H1 (cell line): ENCODE results near the gene CDC42EP3. TPM values are rescaled to one million over a fixed set of nuclear protein-coding genes. Genes with fewer than 3 reads are reported as not detected.

Source experiments
- SP2 ChIP-seq: IDR thresholded peaks from 2 replicates; pipeline ENCODE4 v1.6.1; 2012; ENCODE audit warnings: mild to moderate bottlenecking, low read length, inconsistent platforms
- polyA plus RNA-seq, 7 experiments: library from polyadenylated mRNA; depleted of rRNA in 3 of 7; stranded (reverse) in 5 of 7; unstranded in 2 of 7; fragments of >200 nt in 5 of 7; fragments of 200-250 nt in 2 of 7; gene quantifications; 1 replicate in 5 of 7; 2 replicates in 1 of 7; 4 replicates in 1 of 7; pipeline versions ENCODE4 v1.2.1 to v1.2.3, GENCODE V29; 2011 to 2013; ENCODE audit warnings: missing spikeins in 2 of 7, mixed read lengths in 2 of 7
- total RNA-seq: library from RNA; stranded (reverse); fragmentation: NEBNext Ultra II Directional; extraction: Animal tissue kit (Norgen Biotek cat#: 25700); gene quantifications from 2 replicates; pipeline ENCODE4 v1.2.1, GENCODE V29; 2021
- TF ChIP-seq, protein P1 (sequence below): fragments of 300-600 bp; sonication (generic); IDR thresholded peaks from 2 replicates; pipeline ENCODE4 v1.7.1; 2012; ENCODE audit warnings: low read length, moderate library complexity, mild to moderate bottlenecking, inconsistent platforms; ENCODE audit not compliant: insufficient replicate concordance

CDC42EP3 gene
- total and polyA plus RNA-seq, 2 of the 8 experiments (the other 6 are each of a cell fraction or from before 2014, with no cell fraction given) = 18.4 to 24.7 TPM

- TF ChIP-seq, protein P1, sequence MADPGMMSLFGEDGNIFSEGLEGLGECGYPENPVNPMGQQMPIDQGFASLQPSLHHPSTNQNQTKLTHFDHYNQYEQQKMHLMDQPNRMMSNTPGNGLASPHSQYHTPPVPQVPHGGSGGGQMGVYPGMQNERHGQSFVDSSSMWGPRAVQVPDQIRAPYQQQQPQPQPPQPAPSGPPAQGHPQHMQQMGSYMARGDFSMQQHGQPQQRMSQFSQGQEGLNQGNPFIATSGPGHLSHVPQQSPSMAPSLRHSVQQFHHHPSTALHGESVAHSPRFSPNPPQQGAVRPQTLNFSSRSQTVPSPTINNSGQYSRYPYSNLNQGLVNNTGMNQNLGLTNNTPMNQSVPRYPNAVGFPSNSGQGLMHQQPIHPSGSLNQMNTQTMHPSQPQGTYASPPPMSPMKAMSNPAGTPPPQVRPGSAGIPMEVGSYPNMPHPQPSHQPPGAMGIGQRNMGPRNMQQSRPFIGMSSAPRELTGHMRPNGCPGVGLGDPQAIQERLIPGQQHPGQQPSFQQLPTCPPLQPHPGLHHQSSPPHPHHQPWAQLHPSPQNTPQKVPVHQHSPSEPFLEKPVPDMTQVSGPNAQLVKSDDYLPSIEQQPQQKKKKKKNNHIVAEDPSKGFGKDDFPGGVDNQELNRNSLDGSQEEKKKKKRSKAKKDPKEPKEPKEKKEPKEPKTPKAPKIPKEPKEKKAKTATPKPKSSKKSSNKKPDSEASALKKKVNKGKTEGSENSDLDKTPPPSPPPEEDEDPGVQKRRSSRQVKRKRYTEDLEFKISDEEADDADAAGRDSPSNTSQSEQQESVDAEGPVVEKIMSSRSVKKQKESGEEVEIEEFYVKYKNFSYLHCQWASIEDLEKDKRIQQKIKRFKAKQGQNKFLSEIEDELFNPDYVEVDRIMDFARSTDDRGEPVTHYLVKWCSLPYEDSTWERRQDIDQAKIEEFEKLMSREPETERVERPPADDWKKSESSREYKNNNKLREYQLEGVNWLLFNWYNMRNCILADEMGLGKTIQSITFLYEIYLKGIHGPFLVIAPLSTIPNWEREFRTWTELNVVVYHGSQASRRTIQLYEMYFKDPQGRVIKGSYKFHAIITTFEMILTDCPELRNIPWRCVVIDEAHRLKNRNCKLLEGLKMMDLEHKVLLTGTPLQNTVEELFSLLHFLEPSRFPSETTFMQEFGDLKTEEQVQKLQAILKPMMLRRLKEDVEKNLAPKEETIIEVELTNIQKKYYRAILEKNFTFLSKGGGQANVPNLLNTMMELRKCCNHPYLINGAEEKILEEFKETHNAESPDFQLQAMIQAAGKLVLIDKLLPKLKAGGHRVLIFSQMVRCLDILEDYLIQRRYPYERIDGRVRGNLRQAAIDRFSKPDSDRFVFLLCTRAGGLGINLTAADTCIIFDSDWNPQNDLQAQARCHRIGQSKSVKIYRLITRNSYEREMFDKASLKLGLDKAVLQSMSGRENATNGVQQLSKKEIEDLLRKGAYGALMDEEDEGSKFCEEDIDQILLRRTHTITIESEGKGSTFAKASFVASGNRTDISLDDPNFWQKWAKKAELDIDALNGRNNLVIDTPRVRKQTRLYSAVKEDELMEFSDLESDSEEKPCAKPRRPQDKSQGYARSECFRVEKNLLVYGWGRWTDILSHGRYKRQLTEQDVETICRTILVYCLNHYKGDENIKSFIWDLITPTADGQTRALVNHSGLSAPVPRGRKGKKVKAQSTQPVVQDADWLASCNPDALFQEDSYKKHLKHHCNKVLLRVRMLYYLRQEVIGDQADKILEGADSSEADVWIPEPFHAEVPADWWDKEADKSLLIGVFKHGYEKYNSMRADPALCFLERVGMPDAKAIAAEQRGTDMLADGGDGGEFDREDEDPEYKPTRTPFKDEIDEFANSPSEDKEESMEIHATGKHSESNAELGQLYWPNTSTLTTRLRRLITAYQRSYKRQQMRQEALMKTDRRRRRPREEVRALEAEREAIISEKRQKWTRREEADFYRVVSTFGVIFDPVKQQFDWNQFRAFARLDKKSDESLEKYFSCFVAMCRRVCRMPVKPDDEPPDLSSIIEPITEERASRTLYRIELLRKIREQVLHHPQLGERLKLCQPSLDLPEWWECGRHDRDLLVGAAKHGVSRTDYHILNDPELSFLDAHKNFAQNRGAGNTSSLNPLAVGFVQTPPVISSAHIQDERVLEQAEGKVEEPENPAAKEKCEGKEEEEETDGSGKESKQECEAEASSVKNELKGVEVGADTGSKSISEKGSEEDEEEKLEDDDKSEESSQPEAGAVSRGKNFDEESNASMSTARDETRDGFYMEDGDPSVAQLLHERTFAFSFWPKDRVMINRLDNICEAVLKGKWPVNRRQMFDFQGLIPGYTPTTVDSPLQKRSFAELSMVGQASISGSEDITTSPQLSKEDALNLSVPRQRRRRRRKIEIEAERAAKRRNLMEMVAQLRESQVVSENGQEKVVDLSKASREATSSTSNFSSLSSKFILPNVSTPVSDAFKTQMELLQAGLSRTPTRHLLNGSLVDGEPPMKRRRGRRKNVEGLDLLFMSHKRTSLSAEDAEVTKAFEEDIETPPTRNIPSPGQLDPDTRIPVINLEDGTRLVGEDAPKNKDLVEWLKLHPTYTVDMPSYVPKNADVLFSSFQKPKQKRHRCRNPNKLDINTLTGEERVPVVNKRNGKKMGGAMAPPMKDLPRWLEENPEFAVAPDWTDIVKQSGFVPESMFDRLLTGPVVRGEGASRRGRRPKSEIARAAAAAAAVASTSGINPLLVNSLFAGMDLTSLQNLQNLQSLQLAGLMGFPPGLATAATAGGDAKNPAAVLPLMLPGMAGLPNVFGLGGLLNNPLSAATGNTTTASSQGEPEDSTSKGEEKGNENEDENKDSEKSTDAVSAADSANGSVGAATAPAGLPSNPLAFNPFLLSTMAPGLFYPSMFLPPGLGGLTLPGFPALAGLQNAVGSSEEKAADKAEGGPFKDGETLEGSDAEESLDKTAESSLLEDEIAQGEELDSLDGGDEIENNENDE = no peak
- no peak for TF ChIP-seq SP2
Measured at GRCh38 chr2:37633845-37634244, 37.6 kb downstream of the CDC42EP3 start (continued).
